HepG2 (cell line): Measurements from ENCODE around the gene LRBA. TPM values are rescaled to one million over a fixed set of nuclear protein-coding genes. Genes with fewer than 3 reads are reported as not detected.

ENCODE experiments used
- BRD4 ChIP-seq: sonication (generic); formaldehyde crosslinking; IDR thresholded peaks from 2 replicates; pipeline ENCODE4 v1.4.0; 2020; ENCODE audit warnings: missing genetic modification reagents
- FOXA1 ChIP-seq, 2 experiments: fragments of 450-650 bp in 1 of 2; sonication (generic) in 1 of 2; formaldehyde crosslinking in 1 of 2; IDR thresholded peaks; 2 replicates each; pipeline versions ENCODE4 v1.4.0 to v1.6.1; 2016 to 2020; ENCODE audit warnings: missing genetic modification reagents in 1 of 2
- FOXA3 ChIP-seq: IDR thresholded peaks from 2 replicates; pipeline ENCODE4 v1.6.1; 2016; ENCODE audit warnings: missing genetic modification reagents, missing compliant biosample characterization
- GATAD2A ChIP-seq: IDR thresholded peaks from 2 replicates; pipeline ENCODE4 v1.6.1; 2016
- JUN ChIP-seq: sonication (generic); formaldehyde crosslinking; IDR thresholded peaks from 2 replicates; pipeline ENCODE4 v1.4.0; 2020; ENCODE audit warnings: mild to moderate bottlenecking, missing genetic modification reagents
- KLF9 ChIP-seq: IDR thresholded peaks from 2 replicates; pipeline ENCODE4 v1.6.1; 2016; ENCODE audit warnings: low read depth
- PHF21A ChIP-seq: sonication (generic); formaldehyde crosslinking; IDR thresholded peaks from 2 replicates; pipeline ENCODE4 v1.5.0; 2020; ENCODE audit warnings: mild to moderate bottlenecking, missing genetic modification reagents
- POGK ChIP-seq: sonication (generic); formaldehyde crosslinking; conservative IDR thresholded peaks from 2 replicates; pipeline ENCODE4 v1.8.0; 2022; ENCODE audit warnings: mild to moderate bottlenecking, moderate library complexity, missing genetic modification reagents
- RCOR2 ChIP-seq: IDR thresholded peaks from 2 replicates; pipeline ENCODE4 v1.6.1; 2016; ENCODE audit warnings: missing biosample characterization, missing genetic modification reagents
- RXRB ChIP-seq: IDR thresholded peaks from 2 replicates; pipeline ENCODE4 v1.6.1; 2016; ENCODE audit warnings: borderline replicate concordance, missing genetic modification reagents, missing compliant biosample characterization
- SOX6 ChIP-seq, 2 experiments: fragments of 450-650 bp in 1 of 2; sonication (generic) in 1 of 2; formaldehyde crosslinking in 1 of 2; IDR thresholded peaks; 2 replicates each; pipeline versions ENCODE4 v1.4.0 to v1.6.1; 2017 to 2020; ENCODE audit warnings: antibody characterized with exemption in 1 of 2, mild to moderate bottlenecking in 1 of 2, missing genetic modification reagents in 1 of 2
- SYNCRIP ChIP-seq: fragments of 200-400 bp; formaldehyde crosslinking; IDR thresholded peaks from 2 replicates; pipeline ENCODE4 v1.6.1; 2018; ENCODE audit warnings: mild to moderate bottlenecking, low read depth, low read length; ENCODE audit not compliant: insufficient read depth
- TOE1 ChIP-seq: sonication (generic); formaldehyde crosslinking; IDR thresholded peaks from 2 replicates; pipeline ENCODE4 v1.4.0; 2020; ENCODE audit warnings: mild to moderate bottlenecking, missing genetic modification reagents
- TRIM24 ChIP-seq: sonication (generic); formaldehyde crosslinking; IDR thresholded peaks from 2 replicates; pipeline ENCODE4 v1.8.0; 2022; ENCODE audit warnings: mild to moderate bottlenecking, missing genetic modification reagents
- XBP1 ChIP-seq: sonication (generic); formaldehyde crosslinking; IDR thresholded peaks from 2 replicates; pipeline ENCODE4 v1.5.0; 2020; ENCODE audit warnings: missing genetic modification reagents
- YEATS2 ChIP-seq: sonication (generic); formaldehyde crosslinking; IDR thresholded peaks from 2 replicates; pipeline ENCODE4 v1.4.0; 2020; ENCODE audit warnings: missing genetic modification reagents, borderline replicate concordance
- ZBTB3 ChIP-seq: sonication (generic); formaldehyde crosslinking; IDR thresholded peaks from 2 replicates; pipeline ENCODE4 v1.4.0; 2020; ENCODE audit warnings: low read depth, mild to moderate bottlenecking, moderate library complexity, missing genetic modification reagents, borderline replicate concordance
- ZNF547 ChIP-seq: sonication (generic); formaldehyde crosslinking; IDR thresholded peaks from 2 replicates; pipeline ENCODE4 v1.5.1; 2020; ENCODE audit warnings: mild to moderate bottlenecking, missing genetic modification reagents
- ZNF552 ChIP-seq: sonication (generic); formaldehyde crosslinking; IDR thresholded peaks from 2 replicates; pipeline ENCODE4 v1.9.0; 2022; ENCODE audit warnings: missing genetic modification reagents, mild to moderate bottlenecking, borderline replicate concordance
- ZNF740 ChIP-seq: sonication (generic); formaldehyde crosslinking; IDR thresholded peaks from 2 replicates; pipeline ENCODE4 v1.4.0; 2020; ENCODE audit warnings: missing genetic modification reagents
- ZNF879 ChIP-seq: sonication (generic); formaldehyde crosslinking; IDR thresholded peaks from 2 replicates; pipeline ENCODE4 v1.8.1; 2023; ENCODE audit warnings: missing genetic modification reagents
- polyA plus RNA-seq, 8 experiments: library from polyadenylated mRNA; depleted of rRNA in 3 of 8; stranded (reverse) in 7 of 8; unstranded in 1 of 8; fragments of >200 nt; fragmentation: Illumina TruSeq in 4 of 8; extraction: Trizol in 4 of 8; gene quantifications; 2 replicates each; pipeline versions ENCODE4 v1.2.1 to v1.2.3, GENCODE V29; 2011 to 2016; ENCODE audit warnings: low read depth in 4 of 8, missing spikeins in 1 of 8, mixed read lengths in 1 of 8; ENCODE audit not compliant: insufficient read depth in 1 of 8
- total RNA-seq, 5 experiments: library from RNA; depleted of rRNA; stranded (reverse); fragments of >200 nt; fragmentation: Illumina TruSeq; extraction: Trizol; gene quantifications; 2 replicates each; pipeline ENCODE4 v1.2.3, GENCODE V29; 2016; ENCODE audit warnings: low read depth in 1 of 5
- TF ChIP-seq, protein P1 (sequence below): sonication (generic); formaldehyde crosslinking; conservative IDR thresholded peaks from 2 replicates; pipeline ENCODE4 v1.4.0; 2020; ENCODE audit warnings: missing genetic modification reagents
- TF ChIP-seq, protein P2 (sequence below): sonication (generic); formaldehyde crosslinking; IDR thresholded peaks from 2 replicates; pipeline ENCODE4 v1.5.0; 2020; ENCODE audit warnings: missing genetic modification reagents, mild to moderate bottlenecking, borderline replicate concordance
- TF ChIP-seq, protein P3 (sequence below): sonication (generic); formaldehyde crosslinking; IDR thresholded peaks from 2 replicates; pipeline ENCODE4 v1.4.0; 2020; ENCODE audit warnings: missing genetic modification reagents

The LRBA gene
- total and polyA plus RNA-seq, 2 of the 13 experiments (the other 11 are each of a cell fraction or from before 2014, with no cell fraction given): 21.0 to 37.2 TPM

- TF ChIP-seq, protein P1, sequence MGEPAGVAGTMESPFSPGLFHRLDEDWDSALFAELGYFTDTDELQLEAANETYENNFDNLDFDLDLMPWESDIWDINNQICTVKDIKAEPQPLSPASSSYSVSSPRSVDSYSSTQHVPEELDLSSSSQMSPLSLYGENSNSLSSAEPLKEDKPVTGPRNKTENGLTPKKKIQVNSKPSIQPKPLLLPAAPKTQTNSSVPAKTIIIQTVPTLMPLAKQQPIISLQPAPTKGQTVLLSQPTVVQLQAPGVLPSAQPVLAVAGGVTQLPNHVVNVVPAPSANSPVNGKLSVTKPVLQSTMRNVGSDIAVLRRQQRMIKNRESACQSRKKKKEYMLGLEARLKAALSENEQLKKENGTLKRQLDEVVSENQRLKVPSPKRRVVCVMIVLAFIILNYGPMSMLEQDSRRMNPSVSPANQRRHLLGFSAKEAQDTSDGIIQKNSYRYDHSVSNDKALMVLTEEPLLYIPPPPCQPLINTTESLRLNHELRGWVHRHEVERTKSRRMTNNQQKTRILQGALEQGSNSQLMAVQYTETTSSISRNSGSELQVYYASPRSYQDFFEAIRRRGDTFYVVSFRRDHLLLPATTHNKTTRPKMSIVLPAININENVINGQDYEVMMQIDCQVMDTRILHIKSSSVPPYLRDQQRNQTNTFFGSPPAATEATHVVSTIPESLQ (CRISPR knock-in tag): no peak
- TF ChIP-seq YEATS2 (CRISPR knock-in tag) (no peak), KLF9 (CRISPR knock-in tag) (no peak), TRIM24 (CRISPR knock-in tag) (no peak), SYNCRIP (no peak), ZBTB3 (CRISPR knock-in tag) (no peak), JUN (CRISPR knock-in tag) (no peak), SOX6 (IDR thresholded peaks at IDR 0.05) (no peak), SOX6 (CRISPR knock-in tag; IDR thresholded peaks at IDR 0.05) (peak; percentile 72; the same call in 1 of the 2 replicates), BRD4 (CRISPR knock-in tag) (no peak), RXRB (no peak), TOE1 (CRISPR knock-in tag) (no peak), POGK (CRISPR knock-in tag) (no peak), ZNF552 (CRISPR knock-in tag) (no peak), FOXA3 (peak; percentile 69), FOXA1 (IDR thresholded peaks at IDR 0.05) (no peak), FOXA1 (CRISPR knock-in tag; IDR thresholded peaks at IDR 0.05) (peak; percentile 45; the same call in 1 of the 2 replicates), GATAD2A (CRISPR knock-in tag) (peak; percentile 23; the same call in 1 of the 2 replicates), ZNF740 (CRISPR knock-in tag) (no peak), PHF21A (CRISPR knock-in tag) (0 out of 2 replicates have a peak, but pooled peaks have one; percentile 42), XBP1 (CRISPR knock-in tag) (no peak), ZNF879 (CRISPR knock-in tag) (no peak), ZNF547 (no peak), RCOR2 (no peak)
- TF ChIP-seq, protein P2, sequence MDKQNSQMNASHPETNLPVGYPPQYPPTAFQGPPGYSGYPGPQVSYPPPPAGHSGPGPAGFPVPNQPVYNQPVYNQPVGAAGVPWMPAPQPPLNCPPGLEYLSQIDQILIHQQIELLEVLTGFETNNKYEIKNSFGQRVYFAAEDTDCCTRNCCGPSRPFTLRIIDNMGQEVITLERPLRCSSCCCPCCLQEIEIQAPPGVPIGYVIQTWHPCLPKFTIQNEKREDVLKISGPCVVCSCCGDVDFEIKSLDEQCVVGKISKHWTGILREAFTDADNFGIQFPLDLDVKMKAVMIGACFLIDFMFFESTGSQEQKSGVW: no peak
- TF ChIP-seq, protein P3, sequence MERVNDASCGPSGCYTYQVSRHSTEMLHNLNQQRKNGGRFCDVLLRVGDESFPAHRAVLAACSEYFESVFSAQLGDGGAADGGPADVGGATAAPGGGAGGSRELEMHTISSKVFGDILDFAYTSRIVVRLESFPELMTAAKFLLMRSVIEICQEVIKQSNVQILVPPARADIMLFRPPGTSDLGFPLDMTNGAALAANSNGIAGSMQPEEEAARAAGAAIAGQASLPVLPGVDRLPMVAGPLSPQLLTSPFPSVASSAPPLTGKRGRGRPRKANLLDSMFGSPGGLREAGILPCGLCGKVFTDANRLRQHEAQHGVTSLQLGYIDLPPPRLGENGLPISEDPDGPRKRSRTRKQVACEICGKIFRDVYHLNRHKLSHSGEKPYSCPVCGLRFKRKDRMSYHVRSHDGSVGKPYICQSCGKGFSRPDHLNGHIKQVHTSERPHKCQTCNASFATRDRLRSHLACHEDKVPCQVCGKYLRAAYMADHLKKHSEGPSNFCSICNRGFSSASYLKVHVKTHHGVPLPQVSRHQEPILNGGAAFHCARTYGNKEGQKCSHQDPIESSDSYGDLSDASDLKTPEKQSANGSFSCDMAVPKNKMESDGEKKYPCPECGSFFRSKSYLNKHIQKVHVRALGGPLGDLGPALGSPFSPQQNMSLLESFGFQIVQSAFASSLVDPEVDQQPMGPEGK (CRISPR knock-in tag): no peak
These were observed 20.2 kb upstream of the LRBA start (continued) for GRCh38 chr4:151035328-151035727.
